HG03135 (cell line): ENCODE results near the gene FAM76A.
"Not testable (repeated sequence)": the region's sequence is repeated elsewhere in the genome, so short reads cannot be mapped to it uniquely, and the experiment has no call there.

ENCODE experiments used
- ATAC-seq: cut with Tn5 transposase; IDR thresholded peaks from one replicate; pipeline ENCODE4 v1.9.1; 2021; ENCODE audit warnings: mild to moderate bottlenecking, moderate library complexity; ENCODE audit not compliant: unreplicated experiment

FAM76A gene

DNA sequence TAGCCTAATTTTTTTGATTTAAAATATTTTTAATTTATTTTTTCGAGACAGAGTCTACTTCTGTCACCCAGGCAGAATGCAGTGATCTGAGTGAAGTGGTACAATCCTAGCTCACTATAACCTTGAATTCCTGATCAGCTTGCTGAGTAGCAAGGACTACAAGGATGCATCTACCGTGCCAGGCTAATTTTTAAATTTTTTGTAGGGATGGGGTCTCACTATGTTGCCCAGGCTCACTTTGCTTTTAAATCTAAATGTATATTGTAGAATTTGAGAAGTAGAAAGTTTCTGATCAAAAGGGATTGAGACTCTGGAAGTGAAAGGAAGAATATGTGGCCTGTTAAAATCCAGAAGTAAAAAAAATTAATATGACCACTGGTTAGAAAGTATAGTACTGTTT, 48.9 kb downstream of the FAM76A start:
- no peak for ATAC-seq

GRCh38 chr1:27775336-27775735, 49.6 kb downstream of the FAM76A start:
- ATAC-seq, result not testable (repeated sequence)

- ATAC-seq, result not testable (repeated sequence)
Measured at GRCh38 chr1:27776276-27776675, 50.5 kb downstream of the FAM76A start.

GRCh38 chr1:27778056-27778455, 52.3 kb downstream of the FAM76A start:
- no peak for ATAC-seq

GRCh38 chr1:27779122-27779521, 53.4 kb downstream of the FAM76A start:
- ATAC-seq, result no peak

- no peak for ATAC-seq
Measured at GRCh38 chr1:27782950-27783349, 57.2 kb downstream of the FAM76A start.

GRCh38 chr1:27784700-27785099, 58.9 kb downstream of the FAM76A start:
- ATAC-seq, result no peak

DNA sequence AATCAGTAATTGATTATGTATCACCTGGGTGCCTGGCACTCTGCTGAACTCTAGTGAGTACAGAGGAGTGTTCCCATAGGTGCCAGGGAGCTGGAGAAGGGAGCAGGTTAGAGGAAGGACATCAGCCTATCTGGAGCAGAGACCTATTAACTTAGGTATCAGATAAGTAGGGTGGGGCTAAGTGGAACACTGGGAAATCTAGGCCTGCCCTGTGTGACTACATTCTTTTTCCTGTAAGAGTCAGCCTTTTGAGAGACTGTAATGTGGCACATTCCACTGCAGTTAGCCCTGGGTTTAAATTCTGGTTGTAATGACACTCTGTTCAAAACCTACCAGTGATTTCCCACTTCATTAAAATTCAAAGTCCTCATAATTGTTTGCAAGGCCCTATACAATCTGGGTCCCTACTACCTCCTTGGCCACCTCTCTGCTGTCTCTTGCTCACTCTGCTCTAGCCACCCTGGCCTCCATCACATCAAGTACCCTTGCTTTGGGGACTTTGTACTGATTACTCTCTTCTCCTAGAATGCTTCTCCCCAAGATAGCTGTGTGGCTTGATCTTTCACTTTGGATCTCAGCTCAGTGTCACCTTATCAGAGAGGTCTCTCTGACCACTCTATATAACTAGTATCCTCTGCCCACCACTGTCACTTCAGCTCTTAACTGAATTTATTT, 60.2 kb downstream of the FAM76A start:
- ATAC-seq, result no peak

- ATAC-seq, result no peak
Measured at GRCh38 chr1:27787895-27788294, 62.1 kb downstream of the FAM76A start.

- no peak for ATAC-seq
Measured at GRCh38 chr1:27789540-27790041, 63.8 kb downstream of the FAM76A start.

- ATAC-seq, result not testable (repeated sequence)
Measured at GRCh38 chr1:27790270-27790669, 64.5 kb downstream of the FAM76A start.

GRCh38 chr1:27795601-27796000, 69.8 kb downstream of the FAM76A start:
- ATAC-seq, result no peak

DNA sequence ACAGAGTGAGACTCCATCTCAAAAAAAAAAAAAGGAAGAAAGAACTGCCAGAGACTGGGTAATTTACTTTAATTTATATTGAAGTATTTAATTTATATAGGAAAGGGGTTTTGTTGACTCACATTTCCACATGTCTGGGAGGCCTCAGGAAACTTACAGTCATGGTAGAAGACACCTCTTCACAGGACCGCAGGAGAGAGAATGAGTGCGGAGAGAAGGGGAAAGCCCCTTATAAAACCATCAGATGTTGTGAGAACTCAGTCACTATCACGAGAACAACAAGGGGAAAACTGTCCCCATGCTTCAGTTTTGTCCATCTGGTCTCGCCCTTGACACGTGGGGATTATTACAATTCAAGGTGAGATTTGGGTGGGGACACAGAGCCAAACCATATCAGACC, 79.0 kb downstream of the FAM76A start:
- no peak for ATAC-seq

GRCh38 chr1:27806758-27807157, 81.0 kb downstream of the FAM76A start:
- ATAC-seq, result no peak

- ATAC-seq, result no peak
Measured at GRCh38 chr1:27807385-27807784, 81.6 kb downstream of the FAM76A start.

- ATAC-seq, result not testable (repeated sequence)
Measured at GRCh38 chr1:27808131-27808530, 82.4 kb downstream of the FAM76A start.

GRCh38 chr1:27809883-27810282, 84.1 kb downstream of the FAM76A start:
- no peak for ATAC-seq

GRCh38 chr1:27811741-27812500, 86.2 kb downstream of the FAM76A start:
- no peak for ATAC-seq
